Nephron (organoid): ENCODE measurements around the gene ARMH1.
"Not testable (repeated sequence)": the region's sequence is repeated elsewhere in the genome, so short reads cannot be mapped to it uniquely, and the experiment has no call there.

Experiments
- H3K27ac Mint-ChIP-seq, 3 experiments: 2 replicates each; pipeline ENCODE4 v1.8.0; 2020; ENCODE audit warnings: mixed read lengths in 3 of 3, mild to moderate bottlenecking in 2 of 3, moderate library complexity in 1 of 3
- H3K27me3 Mint-ChIP-seq: 2 replicates; pipeline ENCODE4 v1.8.0; 2021; ENCODE audit warnings: low read depth, mild to moderate bottlenecking, moderate library complexity, mixed read lengths
- H3K36me3 Mint-ChIP-seq: 2 replicates; pipeline ENCODE4 v1.8.0; 2020; ENCODE audit warnings: low read depth, mixed read lengths
- H3K4me1 Mint-ChIP-seq: 2 replicates; pipeline ENCODE4 v1.8.0; 2020; ENCODE audit warnings: mixed read lengths
- H3K4me3 Mint-ChIP-seq, 3 experiments: 2 replicates each; pipeline ENCODE4 v1.8.0; 2020; ENCODE audit warnings: mild to moderate bottlenecking in 3 of 3, mixed read lengths in 3 of 3, moderate library complexity in 2 of 3
- H3K9me3 Mint-ChIP-seq: 2 replicates; pipeline ENCODE4 v1.8.0; 2020; ENCODE audit warnings: mixed read lengths
- CTCF ChIP-seq, 3 experiments: fragments of 200-600 bp; sonication (generic); IDR thresholded peaks; one replicate each; pipeline ENCODE4 v1.5.0; 2021; ENCODE audit warnings: antibody characterized with exemption in 3 of 3; ENCODE audit not compliant: unreplicated experiment in 3 of 3

Gene ARMH1

DNA sequence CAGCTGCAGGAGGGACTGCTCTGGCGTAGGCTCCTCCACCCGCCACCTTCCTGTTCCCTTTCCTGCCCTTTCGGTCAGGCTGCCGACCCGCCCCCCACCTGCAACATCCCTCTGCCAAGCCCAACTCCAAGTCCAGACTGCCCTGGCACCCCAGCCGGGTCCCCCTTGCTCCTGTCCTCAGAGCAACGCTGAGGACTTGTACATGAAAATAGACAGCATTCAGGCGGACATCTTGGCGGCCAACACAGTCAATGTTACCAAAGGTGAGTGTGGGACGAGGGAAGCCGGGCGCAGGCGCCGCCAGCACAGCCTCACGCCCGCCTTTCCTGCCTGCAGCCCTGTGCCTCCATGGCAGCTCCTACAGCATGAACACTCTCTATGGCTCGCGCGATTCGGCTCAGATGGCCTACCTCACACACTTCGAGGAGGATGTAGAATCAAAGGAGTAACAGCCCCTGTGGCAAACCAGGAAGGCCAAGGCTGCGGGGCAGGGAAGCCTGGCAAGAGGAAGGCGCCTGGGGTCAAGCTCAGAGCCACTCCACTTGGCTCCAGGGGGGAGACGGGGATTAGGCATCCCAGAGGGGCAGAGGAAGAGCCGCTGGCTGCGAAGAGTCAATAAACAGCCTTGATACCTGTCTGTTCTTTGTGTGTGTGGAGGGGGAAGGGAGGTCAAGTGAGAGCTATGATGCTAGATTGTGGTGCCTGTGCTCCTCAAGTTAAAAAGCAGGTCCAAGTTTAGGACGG is 50.6 kb downstream of the ARMH1 start:
- Mint-ChIP-seq H3K4me1 (peaks cover 11% of the 10 kb centered on the region), H3K27me3 (peaks cover 3% of the 10 kb centered on the region), H3K36me3 (no peaks in the 10 kb centered on the region), H3K27ac (no peak overlapping the region), H3K9me3 (no peaks in the 10 kb centered on the region), H3K4me3 (no peak overlapping the region)
- no peak for TF ChIP-seq CTCF (IDR thresholded peaks at IDR 0.05; ENCODE audit: unreplicated experiment in 3 of 3)

DNA sequence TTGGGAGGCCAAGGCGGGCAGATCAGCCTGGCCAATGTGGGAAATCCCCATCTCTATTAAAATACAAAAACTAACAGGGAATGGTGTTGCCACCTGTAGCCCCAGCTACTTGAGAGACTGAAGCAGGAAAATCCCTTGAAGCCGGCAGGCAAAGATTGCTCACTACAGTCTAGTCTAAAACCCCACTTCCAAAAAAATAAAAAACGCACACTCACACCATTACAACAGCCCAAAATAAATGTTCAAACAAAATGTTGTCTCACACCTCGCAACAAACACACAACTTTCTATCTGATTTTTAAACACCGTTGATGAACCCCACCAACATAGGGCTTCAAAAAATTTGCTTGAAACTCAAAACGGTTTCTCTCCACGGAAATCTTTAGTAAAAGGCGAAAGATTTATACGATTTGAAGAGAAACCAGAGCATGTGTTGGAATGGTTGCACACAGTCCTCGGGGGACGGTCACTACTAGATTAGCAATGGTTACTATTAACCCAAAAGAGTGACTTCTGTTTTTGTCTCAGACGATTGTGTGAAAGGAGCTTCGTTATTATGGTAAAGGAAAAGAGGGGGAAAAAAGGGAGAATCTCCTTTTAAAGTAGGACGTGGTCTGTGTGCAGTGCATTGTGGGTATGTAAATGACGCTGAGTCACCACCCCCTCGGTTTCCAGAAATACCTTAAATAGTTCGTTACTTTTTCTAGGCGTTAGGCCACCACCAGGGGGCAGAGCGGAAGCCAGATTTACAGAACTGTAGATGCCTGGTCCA is 56.4 kb downstream of the ARMH1 start, which contains the start of gene RNU5D-1:
Gene RNU5D-1 (minus strand): TSS at position 430 of the 772 bp plus-strand sequence.
- Mint-ChIP-seq H3K9me3 (no peaks in the 10 kb centered on the region), H3K27ac (peak within 1 kb of the TSS; percentile 100), H3K4me3 (peak within 1 kb of the TSS; percentile 27 to 60 (median 56)), H3K36me3 (no peaks in the 10 kb centered on the region), H3K4me1 (peaks cover 13% of the 10 kb centered on the region), H3K27me3 (no peaks in the 10 kb centered on the region)
- TF ChIP-seq CTCF (IDR thresholded peaks at IDR 0.05; ENCODE audit: unreplicated experiment in 3 of 3): peak; percentile 83 to 88 (median 85)

- Mint-ChIP-seq H3K27me3 (no peaks in the 10 kb centered on the region), H3K36me3 (no peaks in the 10 kb centered on the region), H3K9me3 (no peaks in the 10 kb centered on the region), H3K27ac (peak overlapping the region; percentile 24 to 86 (median 78)), H3K4me1 (peaks cover 13% of the 10 kb centered on the region), H3K4me3 (no peak overlapping the region)
- no peak for TF ChIP-seq CTCF (IDR thresholded peaks at IDR 0.05; ENCODE audit: unreplicated experiment in 3 of 3)
These were observed 58.9 kb downstream of the ARMH1 start for GRCh38 chr1:44733365-44733764.

DNA sequence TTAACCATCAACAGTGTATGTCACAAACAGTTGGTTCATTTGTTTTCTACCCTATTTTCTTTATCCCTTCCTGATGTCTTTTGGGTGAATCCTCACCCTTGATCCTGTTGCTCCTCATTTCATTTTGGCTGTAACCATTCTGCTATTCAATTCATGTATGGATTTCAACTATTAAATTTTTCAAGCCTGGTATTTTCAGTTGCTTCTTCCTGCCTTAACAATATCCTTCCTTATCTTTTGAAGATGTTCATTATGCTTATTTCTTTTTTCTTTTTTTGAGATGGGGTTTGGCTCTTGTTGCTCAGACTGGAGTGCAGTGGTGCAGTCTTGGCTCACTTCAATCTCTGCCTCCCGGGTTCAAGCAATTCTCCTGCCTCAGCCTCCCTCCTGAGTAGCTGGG is 59.3 kb downstream of the ARMH1 start:
- no peaks in the 10 kb centered on the region for H3K9me3 Mint-ChIP-seq
- H3K36me3 Mint-ChIP-seq: no peaks in the 10 kb centered on the region
- peaks cover 13% of the 10 kb centered on the region for H3K4me1 Mint-ChIP-seq
- peak overlapping the region; percentile 24 to 86 (median 78) for H3K27ac Mint-ChIP-seq
- H3K27me3 Mint-ChIP-seq: no peaks in the 10 kb centered on the region
- TF ChIP-seq CTCF (IDR thresholded peaks at IDR 0.05; ENCODE audit: unreplicated experiment in 3 of 3): no peak
- no peak overlapping the region for H3K4me3 Mint-ChIP-seq

DNA sequence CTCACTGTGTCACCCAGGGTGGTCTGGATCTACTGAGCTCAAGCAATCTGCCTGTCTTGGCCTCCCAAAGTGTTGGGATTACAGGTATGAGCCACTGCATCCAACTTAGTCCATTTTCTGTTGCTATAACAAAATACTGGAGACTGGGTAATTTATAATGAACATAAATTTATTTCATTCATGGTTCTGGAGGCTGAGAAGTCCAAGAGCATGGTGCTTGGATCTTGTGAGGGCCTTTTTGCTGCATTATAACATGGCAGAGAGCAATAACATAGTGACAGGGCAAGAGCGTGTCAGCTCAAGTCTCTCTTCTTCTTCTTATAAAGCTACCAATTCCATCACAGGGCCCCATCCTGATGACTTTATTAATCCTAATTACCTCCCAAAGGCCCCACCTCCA is 61.5 kb downstream of the ARMH1 start:
- no peak overlapping the region for H3K27ac Mint-ChIP-seq
- H3K4me1 Mint-ChIP-seq: peaks cover 24% of the 10 kb centered on the region
- no peaks in the 10 kb centered on the region for H3K9me3 Mint-ChIP-seq
- TF ChIP-seq CTCF (IDR thresholded peaks at IDR 0.05; ENCODE audit: unreplicated experiment in 3 of 3): no peak
- no peaks in the 10 kb centered on the region for H3K27me3 Mint-ChIP-seq
- H3K36me3 Mint-ChIP-seq: no peaks in the 10 kb centered on the region
- H3K4me3 Mint-ChIP-seq: no peak overlapping the region

- peaks cover 16% of the 10 kb centered on the region for H3K4me1 Mint-ChIP-seq
- peak overlapping the region; percentile 90 to 97 (median 94) for H3K4me3 Mint-ChIP-seq
- H3K36me3 Mint-ChIP-seq, H3K9me3 Mint-ChIP-seq, H3K27me3 Mint-ChIP-seq: not testable (repeated sequence)
- peak overlapping the region; percentile 95 to 98 (median 97) for H3K27ac Mint-ChIP-seq
These were observed 64.4 kb downstream of the ARMH1 start for GRCh38 chr1:44738953-44739306.
